ENCODE data around the gene MSI2. TPM values are rescaled to one million over a fixed set of nuclear protein-coding genes. Genes with fewer than 3 reads are reported as not detected.

MSI2 gene
- total RNA-seq, 1 experiment from 2014 or later: 174 TPM

GRCh38 chr17:57225127-57225526 is 31.2 kb upstream of the MSI2 start:
- CTCF ChIA-PET: no interaction called here

GRCh38 chr17:57226793-57227192 is 29.5 kb upstream of the MSI2 start:
- Mint-ChIP-seq H3K4me1 (ENCODE audit: low read depth, unreplicated experiment) (peaks cover 11% of the 10 kb centered on the region), H3K27ac (ENCODE audit: unreplicated experiment) (no peak overlapping the region), H3K4me3 (ENCODE audit: unreplicated experiment) (no peak overlapping the region), H3K9me3 (ENCODE audit: unreplicated experiment) (peaks cover 6% of the 10 kb centered on the region), H3K27me3 (ENCODE audit: insufficient read depth, unreplicated experiment) (peaks cover 12% of the 10 kb centered on the region), H3K36me3 (ENCODE audit: insufficient read depth, unreplicated experiment) (no peaks in the 10 kb centered on the region)
- no peak for TF ChIP-seq CTCF (IDR thresholded peaks at IDR 0.05; ENCODE audit: insufficient read depth in 1 of 2, low read depth in 1 of 2, low read length in 1 of 2, severe bottlenecking in 1 of 2, unreplicated experiment in 1 of 2)
- Histone ChIP-seq H3K36me3 (ENCODE audit: control insufficient read depth, insufficient read depth, low read length) (no peaks in the 10 kb centered on the region), H3K4me3 (ENCODE audit: low read depth, low read length) (no peak overlapping the region), H3K4me1 (no peaks in the 10 kb centered on the region), H3K27me3 (replicated peaks; ENCODE audit: control insufficient read depth, insufficient read depth, low read length) (no peaks in the 10 kb centered on the region), H3K9me3 (peaks cover 5% of the 10 kb centered on the region)
- CTCF ChIA-PET: no interaction called here
- DNase-seq: no peak
- BruUV-seq (replicated peaks): no TSS peak
- intact Hi-C loops (cut with micrococcal nuclease; ENCODE audit: unreplicated experiment): no loop called here
- POLR2A ChIA-PET: no interaction called here

More at GRCh38 chr17:57225127-57225526, 31.2 kb upstream of the MSI2 start:
- peaks cover 12% of the 10 kb centered on the region for H3K27me3 Mint-ChIP-seq (ENCODE audit: insufficient read depth, unreplicated experiment)
- H3K27ac Mint-ChIP-seq (ENCODE audit: unreplicated experiment): no peak overlapping the region
- peaks cover 6% of the 10 kb centered on the region for H3K4me1 Mint-ChIP-seq (ENCODE audit: low read depth, unreplicated experiment)
- H3K27me3 ChIP-seq (replicated peaks; ENCODE audit: control insufficient read depth, insufficient read depth, low read length): no peaks in the 10 kb centered on the region
- no peaks in the 10 kb centered on the region for H3K36me3 Mint-ChIP-seq (ENCODE audit: insufficient read depth, unreplicated experiment)
- H3K9me3 ChIP-seq: peaks cover 8% of the 10 kb centered on the region
- intact Hi-C loops (cut with micrococcal nuclease; ENCODE audit: unreplicated experiment): no loop called here
- BruUV-seq (replicated peaks): no TSS peak
- no peak overlapping the region for H3K4me3 ChIP-seq (ENCODE audit: low read depth, low read length)
- H3K4me3 Mint-ChIP-seq (ENCODE audit: unreplicated experiment): no peak overlapping the region
- no peaks in the 10 kb centered on the region for H3K36me3 ChIP-seq (ENCODE audit: control insufficient read depth, insufficient read depth, low read length)
- H3K9me3 Mint-ChIP-seq (ENCODE audit: unreplicated experiment): peaks cover 8% of the 10 kb centered on the region
- no peaks in the 10 kb centered on the region for H3K4me1 ChIP-seq
- POLR2A ChIA-PET: interaction anchor here (0.5 kb wide), 1 partner anchor 844 kb away, joined by 6 read pairs; no protein-coding TSS in a partner anchor
- DNase-seq: no peak
- no peak for TF ChIP-seq CTCF (IDR thresholded peaks at IDR 0.05; ENCODE audit: insufficient read depth in 1 of 2, low read depth in 1 of 2, low read length in 1 of 2, severe bottlenecking in 1 of 2, unreplicated experiment in 1 of 2)

GRCh38 chr17:57228911-57229310 is 27.4 kb upstream of the MSI2 start:
- H3K4me3 Mint-ChIP-seq (ENCODE audit: unreplicated experiment): no peak overlapping the region
- BruUV-seq (replicated peaks): no TSS peak
- ChIA-PET CTCF (no interaction called here), POLR2A (no interaction called here)
- H3K36me3 Mint-ChIP-seq (ENCODE audit: insufficient read depth, unreplicated experiment): no peaks in the 10 kb centered on the region
- Histone ChIP-seq H3K27me3 (replicated peaks; ENCODE audit: control insufficient read depth, insufficient read depth, low read length) (no peaks in the 10 kb centered on the region), H3K4me3 (ENCODE audit: low read depth, low read length) (no peak overlapping the region), H3K9me3 (no peaks in the 10 kb centered on the region), H3K36me3 (ENCODE audit: control insufficient read depth, insufficient read depth, low read length) (no peaks in the 10 kb centered on the region), H3K4me1 (no peaks in the 10 kb centered on the region)
- no peak for DNase-seq
- peaks cover 11% of the 10 kb centered on the region for H3K4me1 Mint-ChIP-seq (ENCODE audit: low read depth, unreplicated experiment)
- no peak overlapping the region for H3K27ac Mint-ChIP-seq (ENCODE audit: unreplicated experiment)
- TF ChIP-seq CTCF (IDR thresholded peaks at IDR 0.05; ENCODE audit: insufficient read depth in 1 of 2, low read depth in 1 of 2, low read length in 1 of 2, severe bottlenecking in 1 of 2, unreplicated experiment in 1 of 2): no peak
- peaks cover 12% of the 10 kb centered on the region for H3K27me3 Mint-ChIP-seq (ENCODE audit: insufficient read depth, unreplicated experiment)
- H3K9me3 Mint-ChIP-seq (ENCODE audit: unreplicated experiment): no peaks in the 10 kb centered on the region
- intact Hi-C loops (cut with micrococcal nuclease; ENCODE audit: unreplicated experiment): no loop called here
